DMS79 (cell line): ENCODE results near the gene PRDM1.
"Not testable (repeated sequence)": the region's sequence is repeated elsewhere in the genome, so short reads cannot be mapped to it uniquely, and the experiment has no call there.

ENCODE experiments used
- DNase-seq: peaks from one replicate; lab custom pipeline; 2025; lab: John Stamatoyannopoulos, UW

Gene PRDM1

GRCh38 chr6:106136845-106137244, 50.7 kb downstream of the PRDM1 start:
- DNase-seq: no peak

DNA sequence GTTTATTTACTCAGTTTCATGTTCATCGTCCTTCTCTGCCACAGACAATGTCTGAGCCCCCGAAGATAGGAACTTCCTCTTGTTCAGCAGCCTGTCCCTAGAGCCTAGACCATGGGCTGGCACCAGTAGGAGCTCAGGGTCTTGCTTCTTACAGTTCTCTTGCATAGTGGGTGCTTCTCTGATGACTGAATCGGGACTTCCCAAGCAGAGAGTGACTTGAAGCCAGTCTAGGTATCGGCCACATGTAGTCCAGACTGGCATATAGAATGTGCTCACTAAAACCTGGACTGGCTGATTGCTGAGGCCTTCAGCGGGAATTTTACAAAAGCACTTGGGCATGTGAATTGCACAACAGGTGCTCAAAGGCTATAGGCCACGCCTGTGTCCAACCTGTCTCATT, 52.0 kb downstream of the PRDM1 start:
- no peak for DNase-seq

GRCh38 chr6:106141441-106142237, 55.5 kb downstream of the PRDM1 start:
- no peak for DNase-seq

DNA sequence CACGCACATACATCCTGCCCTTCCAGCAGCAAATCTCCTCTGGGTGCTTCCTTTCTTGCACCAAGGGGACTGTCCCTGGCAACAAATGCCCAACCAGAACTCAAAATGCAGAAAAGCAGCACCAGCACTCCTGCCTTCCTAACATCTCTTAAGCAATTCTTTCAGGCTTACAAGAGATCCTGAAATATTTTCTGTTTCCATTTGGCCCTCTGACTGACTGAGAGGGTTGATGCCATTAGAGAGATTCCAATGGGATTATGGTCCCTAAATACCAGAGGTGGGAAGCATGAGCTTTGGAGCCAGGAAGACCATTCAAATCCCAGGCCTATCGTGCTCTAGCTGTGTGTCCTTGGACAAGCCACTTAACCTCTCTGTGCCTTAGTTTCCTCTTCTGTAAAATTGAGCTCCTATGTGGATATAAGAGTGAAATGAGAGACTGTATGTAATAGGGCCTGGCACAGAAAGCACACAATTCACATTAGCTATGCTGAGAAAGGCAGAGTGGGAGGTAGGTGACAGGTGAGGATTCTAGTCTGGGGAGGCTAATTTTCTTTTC, 56.8 kb downstream of the PRDM1 start:
- no peak for DNase-seq

GRCh38 chr6:106143665-106144064, 57.5 kb downstream of the PRDM1 start:
- DNase-seq: no peak

DNA sequence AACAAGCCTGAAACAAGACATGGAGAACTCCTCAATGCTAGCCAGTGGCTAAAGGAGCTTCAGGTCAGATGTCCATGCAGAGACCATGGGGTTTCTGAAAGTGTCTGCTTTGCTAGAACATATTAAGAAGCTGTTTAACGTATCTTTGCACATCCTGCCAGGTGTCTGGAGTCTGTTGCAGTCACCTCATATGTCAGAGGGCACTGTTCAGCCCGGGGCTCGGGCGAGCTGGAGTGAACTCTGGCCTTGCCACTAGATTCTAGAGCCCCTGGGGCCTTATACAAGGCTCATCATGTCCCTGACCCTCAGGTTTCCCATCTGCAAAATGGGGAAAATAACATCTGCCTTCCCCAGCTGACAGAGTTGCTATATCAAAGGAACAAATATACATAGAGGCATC, 59.0 kb downstream of the PRDM1 start:
- no peak for DNase-seq

DNA sequence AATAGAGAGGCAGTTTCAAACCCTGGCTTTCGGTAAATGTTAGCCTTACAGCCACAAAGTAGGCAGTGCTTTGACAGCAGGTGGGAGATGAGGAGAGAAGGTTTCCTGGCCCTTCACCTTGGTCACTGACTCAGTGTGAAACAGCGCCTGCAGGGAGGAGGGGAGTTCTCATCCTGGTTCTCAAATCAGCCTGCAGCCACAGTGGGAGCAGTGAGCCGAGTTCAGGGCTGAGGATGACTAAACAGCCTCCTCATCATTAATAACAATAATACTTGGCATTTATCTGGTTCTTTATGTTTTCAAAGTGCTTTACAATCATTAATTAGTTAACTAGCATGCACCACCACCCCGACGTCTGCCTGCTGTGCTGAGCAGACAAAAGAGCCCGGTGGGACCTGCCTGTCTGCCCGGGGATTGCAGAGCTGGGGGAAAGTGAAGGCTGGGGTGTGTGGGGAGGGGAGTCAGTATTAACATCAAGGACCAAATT, 59.6 kb downstream of the PRDM1 start:
- DNase-seq: no peak

- DNase-seq: no peak
These were observed 60.8 kb downstream of the PRDM1 start for GRCh38 chr6:106146852-106147351.

DNA sequence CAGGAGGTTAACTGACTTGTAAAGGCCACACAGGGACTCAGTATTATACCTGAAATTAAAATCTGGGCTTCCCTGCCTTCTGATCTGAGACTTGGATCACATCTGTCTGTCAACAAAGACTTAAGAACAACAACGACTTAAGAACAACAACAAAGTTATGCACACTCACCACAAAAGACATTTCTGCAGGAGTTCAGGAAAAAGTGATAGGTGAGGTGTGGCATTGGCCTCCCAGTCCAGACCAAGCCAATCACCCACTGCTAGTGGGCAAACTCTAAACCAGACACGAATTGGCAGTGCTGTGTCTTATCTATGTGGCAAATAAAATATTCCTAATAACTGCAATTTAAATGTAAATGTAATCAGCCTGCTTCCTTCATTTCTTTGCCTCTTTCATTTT, 61.3 kb downstream of the PRDM1 start:
- no peak for DNase-seq

DNA sequence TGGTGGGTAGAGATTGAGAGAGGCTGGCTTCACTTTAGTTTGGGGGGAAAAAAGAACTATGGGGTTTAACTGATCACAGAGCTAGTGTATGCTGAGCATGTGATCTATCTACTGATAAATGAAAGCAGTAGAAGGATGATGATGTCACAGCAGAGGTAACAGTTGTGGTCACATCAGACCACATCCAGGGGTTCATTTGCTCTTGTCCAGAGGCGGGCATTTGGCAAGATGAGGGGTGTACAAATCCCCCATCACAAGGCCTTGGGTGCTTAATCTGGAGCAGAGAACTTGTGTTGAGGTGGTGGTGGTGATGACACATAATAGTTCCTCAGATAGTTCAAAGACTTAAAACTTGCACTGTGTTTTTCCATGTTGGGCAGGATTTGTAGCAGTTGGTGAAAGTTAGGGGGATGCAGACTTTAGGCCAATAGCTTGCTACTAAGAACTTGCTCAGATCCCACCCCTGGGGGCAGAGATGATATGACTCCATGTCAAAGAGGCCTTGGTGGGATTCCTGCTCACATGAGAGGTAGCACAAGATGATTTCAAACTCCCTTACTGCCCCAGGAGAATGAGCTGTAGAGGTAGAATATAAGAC, 63.4 kb downstream of the PRDM1 start:
- no peak for DNase-seq

GRCh38 chr6:106152476-106152875, 66.3 kb downstream of the PRDM1 start:
- DNase-seq: not testable (repeated sequence)

GRCh38 chr6:106152952-106153351, 66.8 kb downstream of the PRDM1 start:
- DNase-seq: no peak

DNA sequence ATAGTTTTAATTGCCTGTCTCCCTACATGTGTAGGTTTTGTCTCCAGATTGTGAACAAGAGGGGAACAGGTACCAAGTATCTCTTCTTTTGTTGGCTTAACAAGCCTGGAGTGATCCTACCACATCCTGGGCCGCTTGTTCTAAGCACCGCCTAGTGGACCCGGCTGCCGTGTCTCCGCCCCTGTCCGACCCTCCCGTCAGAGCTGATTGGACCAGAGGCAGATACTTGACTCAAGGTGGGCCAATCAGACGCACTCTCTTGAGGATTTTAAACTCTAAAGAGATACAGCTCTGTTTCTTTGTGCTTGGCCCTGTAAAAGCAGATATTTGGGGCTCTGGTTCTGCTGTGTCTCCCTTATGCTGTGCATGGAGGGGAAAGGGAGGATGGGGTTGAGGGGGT, 68.2 kb downstream of the PRDM1 start:
- no peak for DNase-seq

GRCh38 chr6:106155219-106155830, 69.2 kb downstream of the PRDM1 start:
- no peak for DNase-seq

DNA sequence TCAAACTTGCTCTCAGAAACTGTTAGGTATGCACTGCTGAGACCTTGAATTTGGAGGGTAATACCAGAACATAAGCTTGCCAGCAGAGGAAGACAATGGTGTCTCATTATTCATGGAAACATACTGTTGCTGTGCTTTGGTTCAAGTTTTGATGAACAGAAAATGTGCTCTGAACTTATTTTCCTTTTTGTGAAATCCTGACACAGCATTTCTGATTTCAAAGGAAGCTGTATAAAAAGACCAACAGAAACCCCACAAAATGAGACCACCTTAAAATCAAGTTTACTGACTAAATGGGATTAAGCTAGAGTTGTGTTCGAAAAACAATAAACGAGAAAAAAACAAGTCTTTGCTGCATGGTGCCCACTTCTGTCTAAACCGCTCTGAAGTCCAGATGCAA, 70.3 kb downstream of the PRDM1 start:
- no peak for DNase-seq

DNA sequence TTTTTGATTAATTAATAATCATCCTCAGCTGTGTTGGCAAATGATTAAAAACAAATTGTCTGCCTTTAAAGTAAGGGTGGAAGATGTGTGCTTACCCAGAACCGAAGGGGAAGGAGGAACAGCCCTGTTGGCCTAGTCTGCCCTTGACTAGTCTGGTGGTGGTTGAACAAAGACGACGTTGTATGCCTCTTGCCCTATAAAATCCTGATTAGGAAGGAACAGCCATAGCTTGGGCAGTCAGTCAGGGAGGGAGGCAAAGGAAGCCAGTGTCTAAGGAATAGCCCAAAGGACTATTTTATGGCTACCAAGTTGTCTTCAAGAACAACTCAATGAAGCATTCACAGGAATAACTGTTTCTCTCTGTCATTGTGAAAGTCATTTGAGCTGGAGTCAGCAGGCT, 70.7 kb downstream of the PRDM1 start:
- no peak for DNase-seq

DNA sequence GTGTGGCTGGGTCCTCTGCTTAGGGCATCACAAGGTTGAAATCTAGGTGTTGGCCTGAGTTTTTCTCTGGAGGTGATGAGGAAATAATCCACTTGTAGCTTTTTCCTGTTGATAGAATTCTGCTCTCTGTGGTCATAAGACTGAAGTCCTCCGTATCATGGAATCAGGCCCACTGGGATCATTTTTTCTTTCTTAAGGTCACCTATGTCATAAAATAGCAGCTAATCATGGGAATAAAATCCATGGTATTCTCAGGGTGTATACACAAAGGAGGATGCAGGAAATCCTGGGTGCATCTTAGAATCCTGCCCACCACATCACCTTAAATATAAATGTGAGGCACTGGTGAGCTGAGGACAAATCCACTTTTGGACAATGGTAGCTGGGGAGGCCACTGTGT, 72.7 kb downstream of the PRDM1 start:
- no peak for DNase-seq
